ENCODE measurements around the gene SPPL2B. TPM values are rescaled to one million over a fixed set of nuclear protein-coding genes. Genes with fewer than 3 reads are reported as not detected.

SPPL2B gene
- total and polyA plus RNA-seq, 9 of the 15 experiments (the other 6 are each of a cell fraction or from before 2014, with no cell fraction given): 0.20 to 81.2 (median 15.1) TPM

- 0 out of 2 replicates have a peak, but pooled peaks have one; percentile 18 for TF ChIP-seq TOE1 (IDR thresholded peaks at IDR 0.05; ENCODE audit: borderline replicate concordance)
- no peak for TF ChIP-seq TOE1 (CRISPR knock-in tag; IDR thresholded peaks at IDR 0.05; ENCODE audit: borderline replicate concordance, low read depth)
- TF ChIP-seq BCOR (IDR thresholded peaks at IDR 0.05): no peak
- no peak for TF ChIP-seq PTTG1 (tag; IDR thresholded peaks at IDR 0.05; ENCODE audit: low read depth)
- TF ChIP-seq IRF2 (CRISPR knock-in tag; IDR thresholded peaks at IDR 0.05): no peak
- TF ChIP-seq MEIS2 (IDR thresholded peaks at IDR 0.05; ENCODE audit: partially characterized antibody): peak; percentile 2
- no peak for TF ChIP-seq POLR2A (conservative IDR thresholded peaks at IDR 0.05)
- TF ChIP-seq SMAD4 (CRISPR knock-in tag; conservative IDR thresholded peaks at IDR 0.05): 0 out of 2 replicates have a peak, but pooled peaks have one; percentile 3
- TF ChIP-seq FOXP4 (CRISPR knock-in tag; IDR thresholded peaks at IDR 0.05; ENCODE audit: borderline replicate concordance): 0 out of 2 replicates have a peak, but pooled peaks have one; percentile 14
- no peak for TF ChIP-seq THRB (CRISPR knock-in tag; conservative IDR thresholded peaks at IDR 0.05)
- no peak for TF ChIP-seq DDX20 (tag; IDR thresholded peaks at IDR 0.05; ENCODE audit: low read depth)
- TF ChIP-seq HDGF (IDR thresholded peaks at IDR 0.05): no peak
- TF ChIP-seq ZBTB40 (IDR thresholded peaks at IDR 0.05): peak; percentile 64; the same call in 1 of the 2 replicates
- no peak for TF ChIP-seq ZBTB40 (CRISPR knock-in tag; IDR thresholded peaks at IDR 0.05)
- 0 out of 2 replicates have a peak, but pooled peaks have one; percentile 5 for TF ChIP-seq SPI1 (IDR thresholded peaks at IDR 0.05; ENCODE audit: borderline replicate concordance, low read depth, low read length)
- TF ChIP-seq BRD9 (IDR thresholded peaks at IDR 0.05; ENCODE audit: low read depth, partially characterized antibody): no peak
- no peak for TF ChIP-seq WHSC1 (IDR thresholded peaks at IDR 0.05; ENCODE audit: low read length)
Observed at GRCh38 chr19:2327773-2328400, 597 bp upstream of the SPPL2B start (continued).

All from K562 (cell line).